IMR-90 (cell line): ENCODE results near the gene MED22. TPM values are rescaled to one million over a fixed set of nuclear protein-coding genes. Genes with fewer than 3 reads are reported as not detected.
A peak's percentile ranks its signal among the peaks of the same experiment; 100 is the strongest.

Experiments used
- ATAC-seq: fragments of 200-7000 bp; cut with Tn5 transposase; 2 replicates; pipeline ENCODE4 v1.9.1; 2020; ENCODE audit warnings: low read depth, mild to moderate bottlenecking, moderate library complexity
- BruUV-seq: library from RNA; stranded (reverse); fragments of 400-500 nt; replicated peaks from 2 replicates; lab custom pipeline; 2021; lab: Mats Ljungman, UMichigan
- CTCF ChIA-PET: fragments of 300-600 bp; formaldehyde crosslinking; extraction: SDS; loops from one replicate; lab custom pipeline; 2021; ENCODE audit warnings: antibody characterized with exemption; lab: Yijun Ruan, JAX
- POLR2A ChIA-PET: fragments of 300-600 bp; sonication (Branson Sonifier 250); formaldehyde crosslinking; loops from one replicate; lab custom pipeline; 2022; ENCODE audit warnings: antibody characterized with exemption; ENCODE audit not compliant: unreplicated experiment; lab: Charles Lee
- DNase-seq: peaks from one replicate; pipeline ENCODE4 v3.0.0; 2013
- H2AFZ ChIP-seq: replicated peaks from 2 replicates; pipeline ENCODE3; 2013; ENCODE audit warnings: low read length, mild to moderate bottlenecking; ENCODE audit not compliant: poor library complexity
- H2AK5ac ChIP-seq: 2 replicates; pipeline ENCODE4 v1.6.1; 2013; ENCODE audit warnings: low read depth, low read length, inconsistent platforms
- H2AK9ac ChIP-seq: replicated peaks from 2 replicates; pipeline ENCODE3; 2013; ENCODE audit warnings: mild to moderate bottlenecking, low read depth, low read length, moderate library complexity; ENCODE audit not compliant: poor library complexity
- H2BK120ac ChIP-seq: 2 replicates; pipeline ENCODE4 v1.6.1; 2013; ENCODE audit warnings: low read depth, low read length, inconsistent platforms
- H2BK15ac ChIP-seq: 3 replicates; pipeline ENCODE4 v1.6.1; 2013; ENCODE audit warnings: low read depth, low read length, inconsistent platforms
- H2BK20ac ChIP-seq: 2 replicates; pipeline ENCODE4 v1.6.1; 2013; ENCODE audit warnings: low read depth, mild to moderate bottlenecking, inconsistent platforms, low read length, moderate library complexity
- H2BK5ac ChIP-seq: 2 replicates; pipeline ENCODE4 v1.6.1; 2013; ENCODE audit warnings: mild to moderate bottlenecking, low read depth, low read length, inconsistent platforms; ENCODE audit not compliant: poor library complexity, severe bottlenecking
- H3K14ac ChIP-seq: replicated peaks from 2 replicates; pipeline ENCODE4 v1.6.1; 2013; ENCODE audit warnings: low read depth, low read length, inconsistent platforms
- H3K18ac ChIP-seq: 2 replicates; pipeline ENCODE4 v1.6.1; 2013; ENCODE audit warnings: low read depth, low read length, control low read depth
- H3K23ac ChIP-seq: 2 replicates; pipeline ENCODE4 v1.6.1; 2013; ENCODE audit warnings: low read depth, low read length, inconsistent platforms
- H3K27ac ChIP-seq: 2 replicates; pipeline ENCODE4 v1.5.1; 2013; ENCODE audit warnings: mild to moderate bottlenecking, control low read depth, low read length; ENCODE audit not compliant: insufficient read depth
- H3K27me3 ChIP-seq: 2 replicates; pipeline ENCODE4 v1.6.1; 2013; ENCODE audit warnings: low read length; ENCODE audit not compliant: control insufficient read depth, insufficient read depth
- H3K36me3 ChIP-seq: 2 replicates; pipeline ENCODE4 v1.6.1; 2013; ENCODE audit warnings: low read length, mixed read lengths; ENCODE audit not compliant: control insufficient read depth, insufficient read depth
- H3K4ac ChIP-seq: 2 replicates; pipeline ENCODE4 v1.6.1; 2013; ENCODE audit warnings: low read depth, low read length, inconsistent platforms
- H3K4me1 ChIP-seq: 2 replicates; pipeline ENCODE4 v1.6.1; 2013; ENCODE audit warnings: low read length, mixed read lengths; ENCODE audit not compliant: control insufficient read depth, insufficient read depth
- H3K4me2 ChIP-seq: 2 replicates; pipeline ENCODE4 v1.6.1; 2013; ENCODE audit warnings: low read depth, mild to moderate bottlenecking, control low read depth, low read length, moderate library complexity
- H3K4me3 ChIP-seq: 2 replicates; pipeline ENCODE4 v1.5.1; 2013; ENCODE audit warnings: low read depth, mild to moderate bottlenecking, control low read depth, low read length, moderate library complexity; ENCODE audit not compliant: insufficient read depth
- H3K56ac ChIP-seq: 2 replicates; pipeline ENCODE4 v1.6.1; 2013; ENCODE audit warnings: low read length, inconsistent platforms; ENCODE audit not compliant: insufficient read depth; ENCODE audit errors: extremely low read depth
- H3K79me1 ChIP-seq, 2 experiments: 2 replicates each; pipeline ENCODE4 v1.6.1; 2013; ENCODE audit warnings: low read length in 2 of 2, inconsistent platforms in 1 of 2, low read depth in 1 of 2
- H3K9ac ChIP-seq: 2 replicates; pipeline ENCODE4 v1.6.1; 2013; ENCODE audit warnings: low read depth, low read length, control low read depth
- H3K9me1 ChIP-seq: 2 replicates; pipeline ENCODE4 v1.6.1; 2013; ENCODE audit warnings: low read length, inconsistent platforms; ENCODE audit not compliant: insufficient read depth
- H3K9me3 ChIP-seq: 2 replicates; pipeline ENCODE4 v1.6.1; 2013; ENCODE audit warnings: low read length; ENCODE audit not compliant: control insufficient read depth, insufficient read depth
- H4K20me1 ChIP-seq: 2 replicates; pipeline ENCODE4 v1.6.1; 2013; ENCODE audit warnings: low read length, inconsistent platforms; ENCODE audit not compliant: insufficient read depth
- H4K5ac ChIP-seq: 2 replicates; pipeline ENCODE4 v1.6.1; 2013; ENCODE audit warnings: mild to moderate bottlenecking, low read depth, low read length, control low read depth
- H4K8ac ChIP-seq, 2 experiments: 2 replicates each; pipeline ENCODE4 v1.6.1; 2013; ENCODE audit warnings: low read depth in 2 of 2, low read length in 2 of 2, control low read depth in 1 of 2, inconsistent platforms in 1 of 2
- H4K91ac ChIP-seq: 2 replicates; pipeline ENCODE4 v1.6.1; 2013; ENCODE audit warnings: low read depth, low read length, inconsistent platforms; ENCODE audit not compliant: insufficient read depth
- BHLHE40 ChIP-seq: fragments of 150-350 bp; IDR thresholded peaks from 2 replicates; pipeline ENCODE4 v1.6.1; 2016; ENCODE audit warnings: mild to moderate bottlenecking, low read depth, low read length
- CEBPB ChIP-seq: IDR thresholded peaks from 2 replicates; pipeline ENCODE4 v1.6.1; 2012; ENCODE audit warnings: low read depth, low read length, improper control_type of control experiment
- CHD1 ChIP-seq: IDR thresholded peaks from 2 replicates; pipeline ENCODE4 v1.6.1; 2012; ENCODE audit warnings: low read depth, low read length, improper control_type of control experiment
- CTCF ChIP-seq: conservative IDR thresholded peaks from 2 replicates; pipeline ENCODE4 v1.5.1; 2012; ENCODE audit warnings: mild to moderate bottlenecking, low read depth, low read length, improper control_type of control experiment
- ELK1 ChIP-seq: fragments of 150-350 bp; IDR thresholded peaks from 2 replicates; pipeline ENCODE4 v1.6.1; 2016; ENCODE audit warnings: low read depth, mild to moderate bottlenecking, low read length, moderate library complexity, borderline replicate concordance
- FOS ChIP-seq: fragments of 150-350 bp; IDR thresholded peaks from 2 replicates; pipeline ENCODE4 v1.6.1; 2016; ENCODE audit warnings: low read depth, low read length
- MAFK ChIP-seq: IDR thresholded peaks from 2 replicates; pipeline ENCODE4 v1.6.1; 2012; ENCODE audit warnings: low read depth, low read length, improper control_type of control experiment
- MAZ ChIP-seq: IDR thresholded peaks from 2 replicates; pipeline ENCODE4 v1.6.1; 2012; ENCODE audit warnings: low read depth, mild to moderate bottlenecking, low read length, improper control_type of control experiment, moderate library complexity, borderline replicate concordance
- MXI1 ChIP-seq: IDR thresholded peaks from 2 replicates; pipeline ENCODE4 v1.6.1; 2012; ENCODE audit warnings: low read depth, mild to moderate bottlenecking, low read length, moderate library complexity, borderline replicate concordance
- NFE2L2 ChIP-seq: fragments of 150-350 bp; IDR thresholded peaks from 2 replicates; pipeline ENCODE4 v1.6.1; 2016; ENCODE audit warnings: low read depth, mild to moderate bottlenecking, low read length
- POLR2A ChIP-seq: IDR thresholded peaks from 2 replicates; pipeline ENCODE4 v1.6.1; 2012; ENCODE audit warnings: mild to moderate bottlenecking, low read depth, low read length
- RAD21 ChIP-seq: IDR thresholded peaks from 2 replicates; pipeline ENCODE4 v1.6.1; 2012; ENCODE audit warnings: low read length, improper control_type of control experiment
- RCOR1 ChIP-seq: IDR thresholded peaks from 2 replicates; pipeline ENCODE4 v1.6.1; 2012; ENCODE audit warnings: mild to moderate bottlenecking, low read length, improper control_type of control experiment; ENCODE audit not compliant: insufficient replicate concordance
- RFX5 ChIP-seq: IDR thresholded peaks from 2 replicates; pipeline ENCODE4 v1.8.0; 2012; ENCODE audit warnings: low read depth, mild to moderate bottlenecking, low read length, moderate library complexity
- SMC3 ChIP-seq: fragments of 150-350 bp; IDR thresholded peaks from 2 replicates; pipeline ENCODE4 v1.6.1; 2016; ENCODE audit warnings: low read depth, mild to moderate bottlenecking, antibody characterized with exemption, low read length, moderate library complexity
- WGBS, 2 experiments: methylation state at CpG; one replicate each; pipeline versions ENCODE4 v1.1.5 to v1.1.7; 2013; ENCODE audit warnings: missing lambda C conversion rate in 2 of 2; ENCODE audit not compliant: insufficient read length in 1 of 2; ENCODE audit errors: extremely low coverage in 2 of 2; 5-methylcytosine and 5-hydroxymethylcytosine counted together
- dilution Hi-C: fragments of 300-500 bp; cut with HindIII; formaldehyde crosslinking; loops from one replicate; pipeline ENCODE4 v1.14.3; 2018; ENCODE audit warnings: low sequenced_read_pairs; ENCODE audit not compliant: unreplicated experiment
- in situ Hi-C: fragments of 300-500 bp; cut with MboI; formaldehyde crosslinking; loops from 3 replicates; pipeline ENCODE4 v1.14.3; 2019; ENCODE audit warnings: low sequenced_read_pairs, inconsistent platforms, mixed read lengths
- intact Hi-C: fragments of 100-400 bp; cut with micrococcal nuclease; formaldehyde crosslinking; loops from 2 replicates; pipeline ENCODE4 v1.10.0; 2022
- polyA plus RNA-seq, 3 experiments: library from polyadenylated mRNA; depleted of rRNA; stranded (reverse); fragments of >200 nt; gene quantifications; 2 replicates each; pipeline ENCODE4 v1.2.3, GENCODE V29; 2012; ENCODE audit warnings: low replicate concordance in 1 of 3
- total RNA-seq: library from RNA; depleted of rRNA; stranded (reverse); fragments of >200 nt; gene quantifications from 2 replicates; pipeline ENCODE4 v1.2.3, GENCODE V29; 2012
- TF ChIP-seq, protein P1 (sequence below): fragments of 150-350 bp; IDR thresholded peaks from 2 replicates; pipeline ENCODE4 v1.6.1; 2017; ENCODE audit warnings: mild to moderate bottlenecking, antibody characterized with exemption, low read length, low read depth

MED22 gene
- total and polyA plus RNA-seq, 2 of the 4 experiments (the other 2 are of a cell fraction), result 7.9 to 28.3 TPM

- H2AK9ac ChIP-seq, result no peak overlapping the region
- H3K4me2 ChIP-seq, result no peak overlapping the region
- H3K9me3 ChIP-seq, result no peaks in the 10 kb centered on the region
- intact Hi-C loops (no loop called here), in situ Hi-C loops (no loop called here), dilution Hi-C loops (no loop called here)
- no peak overlapping the region for H2BK120ac ChIP-seq
- no peak overlapping the region for H3K23ac ChIP-seq
- H2BK5ac ChIP-seq, result no peak overlapping the region
- H4K5ac ChIP-seq, result no peak overlapping the region
- H3K14ac ChIP-seq, result no peak overlapping the region
- POLR2A ChIA-PET, result no interaction called here
- H2AFZ ChIP-seq, result peak overlapping the region; percentile 41
- CTCF ChIA-PET, result no interaction called here
- ATAC-seq (no peak), DNase-seq (no peak)
- no peak overlapping the region for H3K56ac ChIP-seq
- no peak overlapping the region for H2BK15ac ChIP-seq
- H3K9me1 ChIP-seq, result no peaks in the 10 kb centered on the region
- no TSS peak for BruUV-seq
- WGBS, 2 experiments, result 85% methylated on average over 5 of the region's 14 CpGs; no CpG with 5 or more reads in 1 of the 2 experiments
- H3K18ac ChIP-seq, result no peak overlapping the region
- TF ChIP-seq CHD1 (no peak), MAFK (no peak), RAD21 (no peak), NFE2L2 (no peak), FOS (no peak), BHLHE40 (no peak), RCOR1 (no peak), ELK1 (no peak), POLR2A (no peak), MAZ (no peak), CTCF (no peak), MXI1 (no peak), RFX5 (no peak), CEBPB (no peak), SMC3 (no peak)
- TF ChIP-seq, protein P1, sequence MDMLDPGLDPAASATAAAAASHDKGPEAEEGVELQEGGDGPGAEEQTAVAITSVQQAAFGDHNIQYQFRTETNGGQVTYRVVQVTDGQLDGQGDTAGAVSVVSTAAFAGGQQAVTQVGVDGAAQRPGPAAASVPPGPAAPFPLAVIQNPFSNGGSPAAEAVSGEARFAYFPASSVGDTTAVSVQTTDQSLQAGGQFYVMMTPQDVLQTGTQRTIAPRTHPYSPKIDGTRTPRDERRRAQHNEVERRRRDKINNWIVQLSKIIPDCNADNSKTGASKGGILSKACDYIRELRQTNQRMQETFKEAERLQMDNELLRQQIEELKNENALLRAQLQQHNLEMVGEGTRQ, result no peak
- H3K27ac ChIP-seq, result no peak overlapping the region
- H2AK5ac ChIP-seq, result no peak overlapping the region
- no peak overlapping the region for H4K8ac ChIP-seq
- no peak overlapping the region for H2BK20ac ChIP-seq
- no peaks in the 10 kb centered on the region for H3K4me1 ChIP-seq
- no peaks in the 10 kb centered on the region for H3K36me3 ChIP-seq
- no peak overlapping the region for H4K91ac ChIP-seq
- no peak overlapping the region for H3K9ac ChIP-seq
- no peaks in the 10 kb centered on the region for H3K79me1 ChIP-seq
- no peak overlapping the region for H3K4ac ChIP-seq
- no peak overlapping the region for H3K4me3 ChIP-seq
- H3K27me3 ChIP-seq, result peaks cover 21% of the 10 kb centered on the region
- no peaks in the 10 kb centered on the region for H4K20me1 ChIP-seq
Observed at GRCh38 chr9:133322701-133323100, 25.2 kb downstream of the MED22 start.
